Stimulated activated CD8-positive, alpha-beta memory T cell treated with anti-CD3 and anti-CD28 coated beads, Interleukin-4, amount 100 ng/mL, for 24 hours (primary cell): ENCODE data around the gene TICRR.

Experiments
- DNase-seq: peaks from one replicate; pipeline ENCODE4 v3.0.0-alpha.2; 2020; ENCODE audit warnings: low read depth

Gene TICRR

GRCh38 chr15:89672221-89673164, 97.2 kb downstream of the TICRR start:
- DNase-seq, result no peak

GRCh38 chr15:89673165-89673512, 97.9 kb downstream of the TICRR start:
- DNase-seq, result no peak

- no peak for DNase-seq
Observed at GRCh38 chr15:89674526-89674925, 99.3 kb downstream of the TICRR start.

- no peak for DNase-seq
Observed at GRCh38 chr15:89675606-89676005, 100.3 kb downstream of the TICRR start.

GRCh38 chr15:89677381-89677780, 102.1 kb downstream of the TICRR start:
- no peak for DNase-seq
